ENCODE results near the gene REEP1. TPM values are rescaled to one million over a fixed set of nuclear protein-coding genes. Genes with fewer than 3 reads are reported as not detected.

The REEP1 gene
- total RNA-seq, result 1 to 10 TPM in 3 of 4 donors, under 1 TPM in 1; 0.34 to 5.2 (median 2.4) TPM

GRCh38 chr2:86337244-86337835 is at the start of gene REEP1:
TSS of gene REEP1 (minus strand) at chr2:86337626. CDS start at chr2:86337510, 116 bp downstream.
- Histone ChIP-seq H3K27me3 (peaks cover 62% of the 10 kb centered on the region), H3K9me3 (no peaks in the 10 kb centered on the region), H3K4me1 (peaks cover 18% of the 10 kb centered on the region), H3K27ac (no peak within 1 kb of the TSS), H3K36me3 (no peaks in the 10 kb centered on the region), H3K4me3 (peak within 1 kb of the TSS; percentile 71)
- WGBS, result 0% methylated on average over 4 of the region's 87 CpGs
- DNase-seq (ENCODE audit: low spot score in 2 of 2), result no peak
- TF ChIP-seq POLR2AphosphoS5 (IDR thresholded peaks at IDR 0.05), result no peak
- TF ChIP-seq CTCF (IDR thresholded peaks at IDR 0.05), result no peak
- TF ChIP-seq POLR2A (IDR thresholded peaks at IDR 0.05), result no peak
- no peak for TF ChIP-seq EP300 (IDR thresholded peaks at IDR 0.05)

GRCh38 chr2:86383844-86384243 is 46.4 kb upstream of the REEP1 start:
- TF ChIP-seq POLR2AphosphoS5 (IDR thresholded peaks at IDR 0.05) (no peak), POLR2A (IDR thresholded peaks at IDR 0.05) (no peak), CTCF (IDR thresholded peaks at IDR 0.05) (no peak), EP300 (IDR thresholded peaks at IDR 0.05) (no peak)
- no peak overlapping the region for H3K4me3 ChIP-seq
- no peaks in the 10 kb centered on the region for H3K4me1 ChIP-seq
- H3K36me3 ChIP-seq, result no peaks in the 10 kb centered on the region
- H3K27ac ChIP-seq, result no peak overlapping the region
- DNase-seq (ENCODE audit: low spot score in 2 of 2), result no peak
- no peaks in the 10 kb centered on the region for H3K27me3 ChIP-seq
- H3K9me3 ChIP-seq, result no peaks in the 10 kb centered on the region
- 0% methylated on average over 1 of the region's 1 CpG for WGBS

- H3K4me3 ChIP-seq, result no peak overlapping the region
- no peaks in the 10 kb centered on the region for H3K36me3 ChIP-seq
- TF ChIP-seq POLR2A (IDR thresholded peaks at IDR 0.05) (no peak), EP300 (IDR thresholded peaks at IDR 0.05) (no peak), CTCF (IDR thresholded peaks at IDR 0.05) (no peak)
- no peaks in the 10 kb centered on the region for H3K9me3 ChIP-seq
- H3K27ac ChIP-seq, result no peak overlapping the region
- peaks cover 4% of the 10 kb centered on the region for H3K27me3 ChIP-seq
- no peaks in the 10 kb centered on the region for H3K4me1 ChIP-seq
- 73% methylated on average over 2 of the region's 2 CpGs for WGBS
- no peak for DNase-seq (ENCODE audit: low spot score in 2 of 2)
Observed at GRCh38 chr2:86382698-86383097, 45.3 kb upstream of the REEP1 start.

GRCh38 chr2:86382108-86382507 is 44.7 kb upstream of the REEP1 start:
- Histone ChIP-seq H3K36me3 (no peaks in the 10 kb centered on the region), H3K27me3 (peaks cover 4% of the 10 kb centered on the region), H3K9me3 (no peaks in the 10 kb centered on the region), H3K4me3 (no peak overlapping the region), H3K27ac (no peak overlapping the region), H3K4me1 (no peaks in the 10 kb centered on the region)
- TF ChIP-seq POLR2A (IDR thresholded peaks at IDR 0.05) (no peak), POLR2AphosphoS5 (IDR thresholded peaks at IDR 0.05) (no peak), EP300 (IDR thresholded peaks at IDR 0.05) (no peak)
- DNase-seq (ENCODE audit: low spot score in 2 of 2), result no peak
- WGBS, result 89% methylated on average over 2 of the region's 2 CpGs

GRCh38 chr2:86378469-86378868 is 41.0 kb upstream of the REEP1 start:
- H3K4me1 ChIP-seq, result no peaks in the 10 kb centered on the region
- H3K9me3 ChIP-seq, result no peaks in the 10 kb centered on the region
- no peaks in the 10 kb centered on the region for H3K36me3 ChIP-seq
- peaks cover 4% of the 10 kb centered on the region for H3K27me3 ChIP-seq
- H3K4me3 ChIP-seq, result no peak overlapping the region
- no peak overlapping the region for H3K27ac ChIP-seq
- TF ChIP-seq EP300 (IDR thresholded peaks at IDR 0.05), result no peak
- no peak for TF ChIP-seq POLR2A (IDR thresholded peaks at IDR 0.05)
- TF ChIP-seq POLR2AphosphoS5 (IDR thresholded peaks at IDR 0.05), result no peak
- no peak for TF ChIP-seq CTCF (IDR thresholded peaks at IDR 0.05)
- DNase-seq (ENCODE audit: low spot score in 2 of 2), result no peak
- WGBS, result 98% methylated on average over 3 of the region's 4 CpGs

GRCh38 chr2:86375623-86376022 is 38.2 kb upstream of the REEP1 start:
- Histone ChIP-seq H3K27ac (no peak overlapping the region), H3K36me3 (no peaks in the 10 kb centered on the region), H3K9me3 (no peaks in the 10 kb centered on the region), H3K4me3 (no peak overlapping the region), H3K27me3 (peaks cover 4% of the 10 kb centered on the region), H3K4me1 (no peaks in the 10 kb centered on the region)
- DNase-seq (ENCODE audit: low spot score in 2 of 2), result no peak
- no peak for TF ChIP-seq POLR2AphosphoS5 (IDR thresholded peaks at IDR 0.05)
- no peak for TF ChIP-seq POLR2A (IDR thresholded peaks at IDR 0.05)
- no peak for TF ChIP-seq CTCF (IDR thresholded peaks at IDR 0.05)
- no peak for TF ChIP-seq EP300 (IDR thresholded peaks at IDR 0.05)
- 79% methylated on average over 1 of the region's 1 CpG for WGBS

Measured in suprapubic skin (tissue), 4 donors.